Neuron (in vitro differentiated cells): ENCODE measurements around the gene NHERF2.

ENCODE experiments used
- H2AFZ ChIP-seq: one replicate; pipeline ENCODE4 v1.6.1; 2013; ENCODE audit warnings: low read depth, mild to moderate bottlenecking, inconsistent platforms, low read length, moderate library complexity
- H3K27me3 ChIP-seq: one replicate; pipeline ENCODE4 v1.6.1; 2013; ENCODE audit warnings: low read length; ENCODE audit not compliant: insufficient read depth
- H3K36me3 ChIP-seq: one replicate; pipeline ENCODE4 v1.6.1; 2013; ENCODE audit warnings: low read length; ENCODE audit not compliant: insufficient read depth
- H3K4me1 ChIP-seq: one replicate; pipeline ENCODE4 v1.6.1; 2013; ENCODE audit warnings: low read length; ENCODE audit not compliant: insufficient read depth
- H3K4me3 ChIP-seq: 2 replicates; pipeline ENCODE4 v1.5.1; 2013; ENCODE audit warnings: mild to moderate bottlenecking, low read length, moderate library complexity
- H3K9me3 ChIP-seq: one replicate; pipeline ENCODE4 v1.6.1; 2013; ENCODE audit warnings: low read length

The NHERF2 gene

GRCh38 chr16:2019518-2019920 lies 7.2 kb upstream of the NHERF2 start, which contains the start of gene NPW:
Gene NPW, plus strand, starts transcription at chr16:2019785.
- H3K9me3 ChIP-seq: no peaks in the 10 kb centered on the region
- H3K4me3 ChIP-seq: no peak within 1 kb of the TSS
- H2AFZ ChIP-seq: no peak within 1 kb of the TSS
- H3K27me3 ChIP-seq: peaks cover 31% of the 10 kb centered on the region
- H3K36me3 ChIP-seq: no peaks in the 10 kb centered on the region
- H3K4me1 ChIP-seq: peaks cover 12% of the 10 kb centered on the region

GRCh38 chr16:2019921-2020831 lies 6.5 kb upstream of the NHERF2 start:
- Histone ChIP-seq H3K27me3 (peaks cover 36% of the 10 kb centered on the region), H3K36me3 (no peaks in the 10 kb centered on the region), H3K4me3 (no peak overlapping the region), H3K4me1 (peaks cover 12% of the 10 kb centered on the region), H3K9me3 (no peaks in the 10 kb centered on the region), H2AFZ (no peak overlapping the region)

DNA sequence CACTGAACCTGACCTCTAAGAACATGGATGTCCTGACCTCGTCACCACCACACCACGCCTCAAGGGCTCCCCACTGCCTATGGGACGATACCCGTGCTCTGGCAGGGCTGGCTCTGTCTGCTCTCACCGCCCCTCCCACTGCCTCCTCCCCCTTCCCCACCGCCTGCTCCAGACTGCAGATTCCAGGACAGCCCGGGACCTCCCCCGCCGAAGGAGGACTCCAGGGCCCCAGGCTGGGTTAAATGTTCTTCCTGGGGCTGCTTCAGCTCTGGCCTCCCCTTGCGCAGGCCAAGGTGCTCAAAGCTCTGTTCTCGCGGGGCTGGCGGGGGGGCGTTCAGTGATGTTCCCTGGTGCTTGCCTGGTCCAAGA lies 4.0 kb upstream of the NHERF2 start:
- peak overlapping the region; percentile 37 for H3K4me3 ChIP-seq
- peaks cover under 1% of the 10 kb centered on the region for H3K9me3 ChIP-seq
- H2AFZ ChIP-seq: peak overlapping the region; percentile 82
- H3K36me3 ChIP-seq: no peaks in the 10 kb centered on the region
- peaks cover 53% of the 10 kb centered on the region for H3K27me3 ChIP-seq
- H3K4me1 ChIP-seq: peaks cover 26% of the 10 kb centered on the region

GRCh38 chr16:2023092-2024031 lies 3.3 kb upstream of the NHERF2 start:
- Histone ChIP-seq H3K4me3 (peak overlapping the region; percentile 37), H2AFZ (peak overlapping the region; percentile 82), H3K9me3 (peaks cover 3% of the 10 kb centered on the region), H3K27me3 (peaks cover 55% of the 10 kb centered on the region), H3K4me1 (peaks cover 26% of the 10 kb centered on the region), H3K36me3 (no peaks in the 10 kb centered on the region)

- no peaks in the 10 kb centered on the region for H3K36me3 ChIP-seq
- H3K4me3 ChIP-seq: no peak overlapping the region
- H2AFZ ChIP-seq: no peak overlapping the region
- peaks cover 3% of the 10 kb centered on the region for H3K9me3 ChIP-seq
- H3K4me1 ChIP-seq: peaks cover 26% of the 10 kb centered on the region
- H3K27me3 ChIP-seq: peaks cover 57% of the 10 kb centered on the region
These were observed 2.7 kb upstream of the NHERF2 start for GRCh38 chr16:2024032-2024420.

DNA sequence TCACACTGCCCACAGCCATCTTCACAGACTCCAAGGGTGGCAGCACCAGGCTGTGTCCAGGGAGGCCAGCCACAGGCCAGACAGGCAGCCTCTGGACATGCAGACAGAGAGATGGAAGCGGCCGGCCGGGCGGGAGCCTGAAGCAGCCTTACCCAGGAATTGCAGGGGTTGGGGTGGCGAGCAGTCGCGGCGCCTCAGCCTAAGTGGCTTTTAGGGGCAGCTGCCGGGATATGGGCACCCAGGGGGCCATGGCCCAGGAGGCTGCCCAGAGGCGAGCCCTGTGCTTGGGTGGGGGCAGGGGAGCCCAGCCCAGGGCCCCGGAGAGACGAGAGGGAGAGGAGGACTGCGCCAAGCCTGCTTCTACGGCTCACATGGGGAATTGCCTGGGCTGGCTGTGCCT lies 1.5 kb upstream of the NHERF2 start:
- no peak overlapping the region for H2AFZ ChIP-seq
- no peak overlapping the region for H3K4me3 ChIP-seq
- H3K9me3 ChIP-seq: peaks cover 3% of the 10 kb centered on the region
- peaks cover 46% of the 10 kb centered on the region for H3K27me3 ChIP-seq
- peaks cover 21% of the 10 kb centered on the region for H3K4me1 ChIP-seq
- no peaks in the 10 kb centered on the region for H3K36me3 ChIP-seq

- Histone ChIP-seq H2AFZ (no peak overlapping the region), H3K36me3 (no peaks in the 10 kb centered on the region), H3K4me3 (no peak overlapping the region), H3K4me1 (peaks cover 19% of the 10 kb centered on the region), H3K27me3 (peaks cover 41% of the 10 kb centered on the region), H3K9me3 (peaks cover 3% of the 10 kb centered on the region)
These were observed 733 bp upstream of the NHERF2 start for GRCh38 chr16:2025878-2026460.

GRCh38 chr16:2027024-2028010 lies 615 bp downstream of the NHERF2 start:
- Histone ChIP-seq H3K4me3 (peak overlapping the region; percentile 33), H3K36me3 (no peaks in the 10 kb centered on the region), H3K27me3 (peaks cover 38% of the 10 kb centered on the region), H3K4me1 (peaks cover 19% of the 10 kb centered on the region), H3K9me3 (peaks cover 3% of the 10 kb centered on the region), H2AFZ (no peak overlapping the region)

DNA sequence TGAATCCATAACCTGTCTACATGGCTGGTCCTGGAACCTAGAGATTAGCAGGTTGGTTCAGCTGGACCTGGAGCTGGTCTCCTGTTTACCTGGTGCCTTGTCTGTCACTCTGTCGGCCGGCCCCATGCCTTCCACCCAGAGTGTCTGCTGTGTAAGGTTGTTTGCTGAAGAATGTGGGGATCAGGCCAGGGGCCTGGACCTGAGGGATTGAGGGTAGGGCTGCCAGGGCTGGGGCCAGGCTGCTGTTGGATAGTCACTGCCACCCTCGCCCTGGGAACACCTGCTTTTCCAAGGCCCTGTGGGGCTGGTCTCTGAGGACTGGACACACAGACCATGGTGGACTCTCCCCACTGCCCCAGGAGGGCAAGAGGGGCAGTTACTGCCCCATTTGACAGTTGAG lies 1.4 kb downstream of the NHERF2 start:
- Histone ChIP-seq H2AFZ (no peak overlapping the region), H3K36me3 (no peaks in the 10 kb centered on the region), H3K27me3 (peaks cover 38% of the 10 kb centered on the region), H3K4me3 (no peak overlapping the region), H3K9me3 (peaks cover 3% of the 10 kb centered on the region), H3K4me1 (peaks cover 14% of the 10 kb centered on the region)

GRCh38 chr16:2028620-2029220 lies 2.0 kb downstream of the NHERF2 start:
- Histone ChIP-seq H3K4me3 (no peak overlapping the region), H2AFZ (no peak overlapping the region), H3K36me3 (no peaks in the 10 kb centered on the region), H3K4me1 (peaks cover 20% of the 10 kb centered on the region), H3K9me3 (peaks cover 3% of the 10 kb centered on the region), H3K27me3 (peaks cover 38% of the 10 kb centered on the region)

GRCh38 chr16:2029350-2029749 lies 2.6 kb downstream of the NHERF2 start:
- no peaks in the 10 kb centered on the region for H3K36me3 ChIP-seq
- peaks cover 38% of the 10 kb centered on the region for H3K27me3 ChIP-seq
- H2AFZ ChIP-seq: no peak overlapping the region
- H3K9me3 ChIP-seq: peaks cover 3% of the 10 kb centered on the region
- peaks cover 24% of the 10 kb centered on the region for H3K4me1 ChIP-seq
- H3K4me3 ChIP-seq: no peak overlapping the region

GRCh38 chr16:2030036-2030435 lies 3.3 kb downstream of the NHERF2 start:
- peaks cover 35% of the 10 kb centered on the region for H3K27me3 ChIP-seq
- H2AFZ ChIP-seq: no peak overlapping the region
- peaks cover 3% of the 10 kb centered on the region for H3K9me3 ChIP-seq
- H3K4me3 ChIP-seq: no peak overlapping the region
- H3K4me1 ChIP-seq: peaks cover 24% of the 10 kb centered on the region
- H3K36me3 ChIP-seq: no peaks in the 10 kb centered on the region
